HUES6 (cell line): ENCODE measurements around the gene IL22RA1.

Source experiments
- H3K27ac ChIP-seq: 2 replicates; pipeline ENCODE4 v1.7.0; 2013; ENCODE audit warnings: low read depth, mild to moderate bottlenecking, low read length, inconsistent platforms
- H3K27me3 ChIP-seq: 2 replicates; pipeline ENCODE4 v1.6.1; 2013; ENCODE audit warnings: low read length; ENCODE audit not compliant: control insufficient read depth, insufficient read depth
- H3K36me3 ChIP-seq: 2 replicates; pipeline ENCODE4 v1.6.1; 2013; ENCODE audit warnings: low read length; ENCODE audit not compliant: control insufficient read depth, insufficient read depth
- H3K4me1 ChIP-seq: 2 replicates; pipeline ENCODE4 v1.6.1; 2013; ENCODE audit warnings: low read length; ENCODE audit not compliant: control insufficient read depth, insufficient read depth
- H3K4me3 ChIP-seq: 2 replicates; pipeline ENCODE4 v1.5.1; 2013; ENCODE audit warnings: low read depth, low read length
- H3K9ac ChIP-seq: one replicate; pipeline ENCODE4 v1.6.1; 2013; ENCODE audit warnings: mild to moderate bottlenecking, low read length
- H3K9me3 ChIP-seq: 2 replicates; pipeline ENCODE4 v1.6.1; 2013; ENCODE audit warnings: low read depth, low read length; ENCODE audit not compliant: control insufficient read depth, insufficient read depth

Gene IL22RA1

GRCh38 chr1:24095140-24095859 lies 47.6 kb downstream of the IL22RA1 start:
- Histone ChIP-seq H3K9me3 (no peaks in the 10 kb centered on the region), H3K4me3 (no peak overlapping the region), H3K36me3 (no peaks in the 10 kb centered on the region), H3K9ac (no peak overlapping the region), H3K27me3 (no peaks in the 10 kb centered on the region), H3K27ac (no peak overlapping the region), H3K4me1 (0 out of 2 replicates have a peak, but pooled peaks cover 6% of the 10 kb centered on the region)

GRCh38 chr1:24094554-24094953 lies 48.4 kb downstream of the IL22RA1 start:
- Histone ChIP-seq H3K9ac (no peak overlapping the region), H3K27me3 (no peaks in the 10 kb centered on the region), H3K4me3 (no peak overlapping the region), H3K27ac (no peak overlapping the region), H3K9me3 (no peaks in the 10 kb centered on the region), H3K4me1 (0 out of 2 replicates have a peak, but pooled peaks cover 3% of the 10 kb centered on the region), H3K36me3 (no peaks in the 10 kb centered on the region)

- Histone ChIP-seq H3K9me3 (no peaks in the 10 kb centered on the region), H3K27ac (no peak overlapping the region), H3K4me3 (no peak overlapping the region), H3K9ac (no peak overlapping the region), H3K36me3 (no peaks in the 10 kb centered on the region), H3K4me1 (0 out of 2 replicates have a peak, but pooled peaks cover 3% of the 10 kb centered on the region), H3K27me3 (no peaks in the 10 kb centered on the region)
These were observed 49.2 kb downstream of the IL22RA1 start for GRCh38 chr1:24093732-24094131.

GRCh38 chr1:24092979-24093378 lies 50.0 kb downstream of the IL22RA1 start:
- no peaks in the 10 kb centered on the region for H3K27me3 ChIP-seq
- no peak overlapping the region for H3K9ac ChIP-seq
- H3K36me3 ChIP-seq: no peaks in the 10 kb centered on the region
- H3K27ac ChIP-seq: no peak overlapping the region
- 0 out of 2 replicates have a peak, but pooled peaks cover 3% of the 10 kb centered on the region for H3K4me1 ChIP-seq
- H3K4me3 ChIP-seq: no peak overlapping the region
- no peaks in the 10 kb centered on the region for H3K9me3 ChIP-seq

GRCh38 chr1:24091971-24092482 lies 50.9 kb downstream of the IL22RA1 start:
- no peaks in the 10 kb centered on the region for H3K9me3 ChIP-seq
- no peak overlapping the region for H3K27ac ChIP-seq
- H3K4me3 ChIP-seq: no peak overlapping the region
- H3K36me3 ChIP-seq: no peaks in the 10 kb centered on the region
- H3K27me3 ChIP-seq: no peaks in the 10 kb centered on the region
- H3K4me1 ChIP-seq: 0 out of 2 replicates have a peak, but pooled peaks cover 3% of the 10 kb centered on the region
- H3K9ac ChIP-seq: no peak overlapping the region

GRCh38 chr1:24090736-24091135 lies 52.2 kb downstream of the IL22RA1 start:
- H3K36me3 ChIP-seq: no peaks in the 10 kb centered on the region
- H3K27me3 ChIP-seq: no peaks in the 10 kb centered on the region
- H3K27ac ChIP-seq: no peak overlapping the region

GRCh38 chr1:24089743-24090555 lies 53.0 kb downstream of the IL22RA1 start:
- no peaks in the 10 kb centered on the region for H3K27me3 ChIP-seq
- H3K27ac ChIP-seq: no peak overlapping the region
- H3K36me3 ChIP-seq: no peaks in the 10 kb centered on the region
- no peak overlapping the region for H3K4me3 ChIP-seq
- H3K9ac ChIP-seq: no peak overlapping the region
- no peaks in the 10 kb centered on the region for H3K9me3 ChIP-seq
- 0 out of 2 replicates have a peak, but pooled peaks cover 3% of the 10 kb centered on the region for H3K4me1 ChIP-seq

More at GRCh38 chr1:24090736-24091135, 52.2 kb downstream of the IL22RA1 start:
- no peak overlapping the region for H3K4me3 ChIP-seq
- 0 out of 2 replicates have a peak, but pooled peaks cover 3% of the 10 kb centered on the region for H3K4me1 ChIP-seq
- H3K9ac ChIP-seq: no peak overlapping the region
- H3K9me3 ChIP-seq: no peaks in the 10 kb centered on the region

- no peaks in the 10 kb centered on the region for H3K27me3 ChIP-seq
- H3K9me3 ChIP-seq: no peaks in the 10 kb centered on the region
- no peak overlapping the region for H3K4me3 ChIP-seq
- H3K9ac ChIP-seq: no peak overlapping the region
- H3K4me1 ChIP-seq: 0 out of 2 replicates have a peak, but pooled peaks cover 3% of the 10 kb centered on the region
- H3K27ac ChIP-seq: no peak overlapping the region
- no peaks in the 10 kb centered on the region for H3K36me3 ChIP-seq
These were observed 53.8 kb downstream of the IL22RA1 start for GRCh38 chr1:24089027-24089742.

- Histone ChIP-seq H3K36me3 (no peaks in the 10 kb centered on the region), H3K9me3 (no peaks in the 10 kb centered on the region), H3K9ac (no peak overlapping the region), H3K27me3 (no peaks in the 10 kb centered on the region), H3K4me1 (no peaks in the 10 kb centered on the region), H3K4me3 (no peak overlapping the region), H3K27ac (no peak overlapping the region)
These were observed 56.5 kb downstream of the IL22RA1 start for GRCh38 chr1:24086466-24086865.

- Histone ChIP-seq H3K4me3 (no peak overlapping the region), H3K27me3 (no peaks in the 10 kb centered on the region), H3K4me1 (no peaks in the 10 kb centered on the region)
These were observed 57.4 kb downstream of the IL22RA1 start for GRCh38 chr1:24085546-24085945.

More at GRCh38 chr1:24085546-24085945, 57.4 kb downstream of the IL22RA1 start:
- H3K36me3 ChIP-seq: no peaks in the 10 kb centered on the region
- H3K27ac ChIP-seq: no peak overlapping the region
- H3K9me3 ChIP-seq: no peaks in the 10 kb centered on the region
- no peak overlapping the region for H3K9ac ChIP-seq
